Kidney (tissue), 14 donors: ENCODE data around the gene MAPRE3. TPM values are rescaled to one million over a fixed set of nuclear protein-coding genes. Genes with fewer than 3 reads are reported as not detected.

ENCODE experiments used
- DNase-seq, 5 donors: peaks; one replicate each; pipeline ENCODE4 v3.0.0-alpha.2; 2013 to 2020
- FAIRE-seq: peaks from 2 replicates; lab custom pipeline; 2012; peaks lifted over from hg19 to GRCh38; lab: Jason Lieb, UNC
- H3K27ac ChIP-seq, 2 donors: one replicate each; pipeline ENCODE4 v1.7.0; 2013; ENCODE audit warnings: low read depth in 2 of 2, low read length in 2 of 2, inconsistent platforms in 1 of 2
- H3K27me3 ChIP-seq: one replicate; pipeline ENCODE4 v1.7.1; 2013; ENCODE audit warnings: low read length, inconsistent platforms; ENCODE audit not compliant: control insufficient read depth, insufficient read depth
- H3K36me3 ChIP-seq, 3 donors: one replicate each; pipeline versions ENCODE4 v1.7.0 to v1.7.1; 2013; ENCODE audit warnings: low read length in 3 of 3, control low read depth in 1 of 3, inconsistent platforms in 1 of 3; ENCODE audit not compliant: insufficient read depth in 3 of 3, control insufficient read depth in 2 of 3
- H3K4me1 ChIP-seq, 3 donors: one replicate each; pipeline versions ENCODE4 v1.7.0 to v1.7.1; 2013; ENCODE audit warnings: low read length in 3 of 3, inconsistent platforms in 1 of 3, low read depth in 1 of 3; ENCODE audit not compliant: control insufficient read depth in 2 of 3, insufficient read depth in 2 of 3
- H3K4me3 ChIP-seq, 3 donors: one replicate each; pipeline versions ENCODE4 v1.7.0 to v1.8.1; 2013; ENCODE audit warnings: low read length in 3 of 3, control low read depth in 1 of 3, inconsistent platforms in 1 of 3
- H3K9ac ChIP-seq, 3 donors: one replicate each; pipeline versions ENCODE4 v1.7.0 to v1.7.1; 2013; ENCODE audit warnings: low read length in 3 of 3, control low read depth in 1 of 3, inconsistent platforms in 1 of 3
- H3K9me3 ChIP-seq, 3 donors: one replicate each; pipeline versions ENCODE4 v1.7.0 to v1.7.1; 2013; ENCODE audit warnings: low read length in 3 of 3, control low read depth in 1 of 3, inconsistent platforms in 1 of 3; ENCODE audit not compliant: control insufficient read depth in 2 of 3, insufficient read depth in 1 of 3
- CTCF ChIP-seq: IDR thresholded peaks from 3 replicates; pipeline ENCODE4 v1.5.1; 2012; ENCODE audit warnings: mild to moderate bottlenecking, moderate library complexity, borderline replicate concordance; ENCODE audit not compliant: insufficient read depth; ENCODE audit errors: extremely low read depth
- intact Hi-C: fragments of 100-400 bp; cut with DNase I; formaldehyde crosslinking; loops from one replicate; pipeline ENCODE4 v1.11.1; 2022
- polyA plus RNA-seq: library from polyadenylated mRNA; stranded (reverse); fragments of 350-450 nt; fragmentation: Illumina TruSeq; extraction: RNeasy Lipid Tissue Mini Kit (QIAGEN cat#74804); gene quantifications from one replicate; pipeline ENCODE4 v1.2.3, GENCODE V29; 2014; ENCODE audit warnings: low read depth, low replicate concordance; ENCODE audit not compliant: insufficient read depth
- total RNA-seq: library from RNA; stranded (reverse); fragmentation: NEBNext Ultra II Directional; extraction: Animal tissue kit (Norgen Biotek cat#: 25700); gene quantifications from one replicate; pipeline ENCODE4 v1.2.1, GENCODE V29; 2021
- donor health status: control.
- donor health status: control.
- donor health status: control.
- donor health status: control.
- donor health status: control.
- donor health status: DM: yes; HTN: yes; CAD: no.
- donor health status: Normal renal cell carcinoma (clear cell type).

Gene MAPRE3
- total and polyA plus RNA-seq, 2 donors from 2014 or later: 17.9 to 49.6 TPM

- intact Hi-C loops: no loop called here
- TF ChIP-seq CTCF: no peak
- DNase-seq (no peak), FAIRE-seq (no peak)
- H3K27me3 ChIP-seq: no peaks in the 10 kb centered on the region
- no peak overlapping the region for H3K4me3 ChIP-seq
- no peaks in the 10 kb centered on the region for H3K9me3 ChIP-seq
- H3K4me1 ChIP-seq: no peaks in the 10 kb centered on the region
- H3K9ac ChIP-seq: no peak overlapping the region
- H3K27ac ChIP-seq: no peak overlapping the region
- no peaks in the 10 kb centered on the region for H3K36me3 ChIP-seq
Observed at GRCh38 chr2:27008678-27009077, 38.2 kb downstream of the MAPRE3 start.

GRCh38 chr2:27009083-27009482, 38.6 kb downstream of the MAPRE3 start:
- Histone ChIP-seq H3K27me3 (no peaks in the 10 kb centered on the region), H3K36me3 (no peaks in the 10 kb centered on the region), H3K9me3 (no peaks in the 10 kb centered on the region), H3K9ac (no peak overlapping the region), H3K27ac (no peak overlapping the region), H3K4me1 (no peaks in the 10 kb centered on the region), H3K4me3 (no peak overlapping the region)
- DNase-seq (no peak), FAIRE-seq (no peak)
- TF ChIP-seq CTCF: no peak
- intact Hi-C loops: no loop called here

- H3K27ac ChIP-seq: no peak overlapping the region
- no peaks in the 10 kb centered on the region for H3K36me3 ChIP-seq
- H3K9me3 ChIP-seq: no peaks in the 10 kb centered on the region
- DNase-seq: no peak
- H3K27me3 ChIP-seq: no peaks in the 10 kb centered on the region
- H3K4me3 ChIP-seq: no peak overlapping the region
- H3K4me1 ChIP-seq: no peaks in the 10 kb centered on the region
- no peak for FAIRE-seq
- intact Hi-C loops: no loop called here
- no peak for TF ChIP-seq CTCF
- H3K9ac ChIP-seq: no peak overlapping the region
Observed at GRCh38 chr2:27009716-27010115, 39.3 kb downstream of the MAPRE3 start.

- Histone ChIP-seq H3K4me1 (peaks cover 0 to 3% (median 3%) of the 10 kb centered on the region in 3 donors), H3K27ac (no peak overlapping the region), H3K4me3 (no peak overlapping the region), H3K36me3 (no peaks in the 10 kb centered on the region), H3K27me3 (no peaks in the 10 kb centered on the region), H3K9me3 (no peaks in the 10 kb centered on the region), H3K9ac (no peak overlapping the region)
- intact Hi-C loops: no loop called here
- TF ChIP-seq CTCF: no peak
- FAIRE-seq (no peak), DNase-seq (no peak)
Observed at GRCh38 chr2:27010139-27010538, 39.7 kb downstream of the MAPRE3 start.
